Thyroid gland (tissue), 4 donors: ENCODE data around the gene NLRC5.

Source experiments
- CTCF ChIP-seq, 6 experiments: fragments of 200-600 bp in 3 of 6; fragments of 450-650 bp in 3 of 6; sonication (generic) in 3 of 6; IDR thresholded peaks; one replicate each; pipeline ENCODE4 v1.5.1; 2016 to 2019; ENCODE audit warnings: antibody characterized with exemption in 6 of 6, mild to moderate bottlenecking in 2 of 6, inconsistent platforms in 1 of 6, moderate library complexity in 1 of 6
- POLR2A ChIP-seq, 2 donors: fragments of 450-650 bp; IDR thresholded peaks; one replicate each; pipeline ENCODE4 v1.6.1; 2017; ENCODE audit warnings: antibody characterized with exemption in 2 of 2, mild to moderate bottlenecking in 2 of 2, moderate library complexity in 1 of 2

GRCh38 chr16:57105184-57105583 lies 115.8 kb downstream of the NLRC5 start:
- TF ChIP-seq CTCF (IDR thresholded peaks at IDR 0.05) = no peak
- TF ChIP-seq POLR2A (IDR thresholded peaks at IDR 0.05) = no peak
